ENCODE measurements around the gene FBXO21.

DNA sequence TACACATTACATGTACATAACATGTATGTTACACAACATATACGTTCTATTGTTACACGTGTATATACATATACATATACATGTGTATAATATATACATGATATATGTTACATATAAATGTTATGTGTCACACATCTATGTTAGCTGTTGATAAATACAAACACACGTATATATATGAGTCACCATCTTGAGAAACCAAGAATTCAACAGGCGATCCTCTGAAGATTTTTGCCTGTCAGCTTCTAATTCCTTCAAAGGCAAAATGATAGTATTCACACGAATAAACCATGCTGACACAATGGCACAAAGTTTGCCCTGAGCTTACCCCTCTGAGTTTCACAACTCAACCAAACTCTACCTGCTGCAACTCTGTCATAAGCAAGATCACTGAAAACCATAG is 60.9 kb downstream of the FBXO21 start:
- TF ChIP-seq, protein P1, sequence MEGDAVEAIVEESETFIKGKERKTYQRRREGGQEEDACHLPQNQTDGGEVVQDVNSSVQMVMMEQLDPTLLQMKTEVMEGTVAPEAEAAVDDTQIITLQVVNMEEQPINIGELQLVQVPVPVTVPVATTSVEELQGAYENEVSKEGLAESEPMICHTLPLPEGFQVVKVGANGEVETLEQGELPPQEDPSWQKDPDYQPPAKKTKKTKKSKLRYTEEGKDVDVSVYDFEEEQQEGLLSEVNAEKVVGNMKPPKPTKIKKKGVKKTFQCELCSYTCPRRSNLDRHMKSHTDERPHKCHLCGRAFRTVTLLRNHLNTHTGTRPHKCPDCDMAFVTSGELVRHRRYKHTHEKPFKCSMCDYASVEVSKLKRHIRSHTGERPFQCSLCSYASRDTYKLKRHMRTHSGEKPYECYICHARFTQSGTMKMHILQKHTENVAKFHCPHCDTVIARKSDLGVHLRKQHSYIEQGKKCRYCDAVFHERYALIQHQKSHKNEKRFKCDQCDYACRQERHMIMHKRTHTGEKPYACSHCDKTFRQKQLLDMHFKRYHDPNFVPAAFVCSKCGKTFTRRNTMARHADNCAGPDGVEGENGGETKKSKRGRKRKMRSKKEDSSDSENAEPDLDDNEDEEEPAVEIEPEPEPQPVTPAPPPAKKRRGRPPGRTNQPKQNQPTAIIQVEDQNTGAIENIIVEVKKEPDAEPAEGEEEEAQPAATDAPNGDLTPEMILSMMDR (IDR thresholded peaks at IDR 0.05), result no peak
- no peak for TF ChIP-seq ZFX (IDR thresholded peaks at IDR 0.05; ENCODE audit: borderline replicate concordance)

All from 22Rv1 (cell line).